WI38 (cell line): Measurements from ENCODE around the gene ACOT7.

Source experiments
- H3K4me3 ChIP-seq: 2 replicates; pipeline ENCODE4 v1.5.1; 2011; ENCODE audit warnings: low read depth, mild to moderate bottlenecking, control low read depth, low read length
- CTCF ChIP-seq: IDR thresholded peaks from 2 replicates; pipeline ENCODE4 v1.5.1; 2012; ENCODE audit warnings: low read depth, mild to moderate bottlenecking, control low read depth, low read length

ACOT7 gene

GRCh38 chr1:6355621-6356020, 37.9 kb downstream of the ACOT7 start:
- TF ChIP-seq CTCF: no peak
- no peak overlapping the region for H3K4me3 ChIP-seq

GRCh38 chr1:6354659-6355317, 38.8 kb downstream of the ACOT7 start:
- no peak overlapping the region for H3K4me3 ChIP-seq

GRCh38 chr1:6353955-6354658, 39.5 kb downstream of the ACOT7 start:
- no peak for TF ChIP-seq CTCF
- H3K4me3 ChIP-seq: no peak overlapping the region

More at GRCh38 chr1:6354659-6355317, 38.8 kb downstream of the ACOT7 start:
- TF ChIP-seq CTCF: no peak

DNA sequence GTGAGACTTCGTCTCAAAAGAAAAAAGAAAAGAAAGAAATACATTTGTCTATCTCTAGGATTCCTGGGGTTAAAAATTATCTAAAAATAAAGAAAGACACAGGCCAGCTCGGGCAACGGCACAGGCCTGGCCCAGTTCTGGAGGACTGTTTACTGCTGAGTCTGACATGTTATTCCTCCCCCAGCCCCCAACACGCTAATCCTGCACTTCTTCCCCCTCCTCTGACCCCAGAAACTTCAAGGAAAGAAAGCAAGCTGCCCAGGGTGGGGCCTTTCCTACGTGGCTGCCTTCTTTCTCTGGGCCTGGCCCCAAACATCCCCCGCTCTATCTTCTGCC, 40.0 kb downstream of the ACOT7 start:
- no peak for TF ChIP-seq CTCF
- no peak overlapping the region for H3K4me3 ChIP-seq

DNA sequence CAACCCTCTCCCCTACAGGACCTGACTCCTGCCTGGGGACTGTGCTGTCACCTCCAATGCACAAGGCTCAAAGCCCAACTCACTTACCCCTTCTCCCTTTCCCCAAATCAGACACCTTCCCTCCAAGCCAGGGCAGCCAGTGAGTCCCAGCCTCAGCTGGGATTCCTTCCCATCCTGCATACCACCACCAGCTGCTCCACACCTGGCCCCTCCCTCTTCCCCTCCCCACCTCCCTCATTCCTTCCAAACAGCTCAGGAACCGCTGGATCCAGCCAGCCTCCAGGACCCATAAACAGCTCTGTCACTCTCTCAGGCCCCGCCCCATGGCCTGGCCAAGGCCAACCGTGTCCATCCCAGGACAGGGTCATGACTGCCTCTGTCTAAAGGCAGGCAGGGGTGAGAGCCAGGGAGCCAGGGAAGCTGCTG, 41.4 kb downstream of the ACOT7 start:
- H3K4me3 ChIP-seq: no peak overlapping the region
- no peak for TF ChIP-seq CTCF

DNA sequence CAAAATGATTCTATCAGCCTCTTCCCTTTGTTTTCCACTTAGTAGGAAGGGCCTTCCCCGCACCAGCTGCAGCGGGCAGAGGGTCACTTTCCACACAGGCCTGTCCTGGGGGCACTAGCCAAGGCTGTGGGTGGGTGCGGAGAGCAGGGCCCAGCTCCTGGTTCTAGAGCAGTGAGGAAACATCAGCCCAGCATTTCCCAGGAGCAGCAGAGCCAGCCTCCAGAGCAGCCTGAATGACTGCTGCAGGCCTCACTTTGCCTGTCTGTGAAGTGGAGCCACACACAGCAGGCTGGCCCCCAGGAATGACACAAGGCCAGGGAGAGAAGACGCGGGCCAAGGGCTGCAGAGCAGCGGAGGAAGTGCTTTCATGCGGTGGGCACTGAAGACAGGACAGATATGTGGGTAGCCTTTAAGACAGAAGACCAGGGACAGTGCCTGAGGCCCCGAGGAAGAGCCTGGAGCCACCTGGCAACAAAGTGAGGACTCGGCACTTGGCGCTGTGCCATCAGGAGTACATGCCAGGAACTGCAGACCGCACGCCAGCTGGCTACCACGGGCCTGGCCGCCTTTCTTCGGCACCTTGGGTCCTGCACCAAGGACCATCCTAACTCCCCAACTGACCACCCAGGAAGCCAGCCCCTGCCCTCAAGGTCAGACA, 42.0 kb downstream of the ACOT7 start:
- no peak for TF ChIP-seq CTCF
- no peak overlapping the region for H3K4me3 ChIP-seq

- TF ChIP-seq CTCF: no peak
Observed at GRCh38 chr1:6350416-6351088, 43.0 kb downstream of the ACOT7 start.

More at GRCh38 chr1:6350416-6351088, 43.0 kb downstream of the ACOT7 start:
- no peak overlapping the region for H3K4me3 ChIP-seq
